Ectodermal cell (in vitro differentiated cells): ENCODE results near the gene DHRSX.
A peak's percentile ranks its signal among the peaks of the same experiment; 100 is the strongest.
"Not testable (repeated sequence)": the region's sequence is repeated elsewhere in the genome, so short reads cannot be mapped to it uniquely, and the experiment has no call there.

Source experiments
- H3K27ac ChIP-seq: 2 replicates; pipeline ENCODE4 v1.7.0; 2013; ENCODE audit warnings: mild to moderate bottlenecking, low read depth, low read length; ENCODE audit not compliant: insufficient read depth, poor library complexity, severe bottlenecking
- H3K27me3 ChIP-seq: 2 replicates; pipeline ENCODE4 v1.7.0; 2013; ENCODE audit warnings: mild to moderate bottlenecking, low read length; ENCODE audit not compliant: insufficient read depth, control insufficient read depth, poor library complexity, severe bottlenecking
- H3K36me3 ChIP-seq: one replicate; pipeline ENCODE4 v1.7.0; 2013; ENCODE audit warnings: low read length; ENCODE audit not compliant: control insufficient read depth, insufficient read depth
- H3K4me1 ChIP-seq: one replicate; pipeline ENCODE4 v1.7.0; 2013; ENCODE audit warnings: low read length; ENCODE audit not compliant: control insufficient read depth, insufficient read depth
- H3K4me3 ChIP-seq: 2 replicates; pipeline ENCODE4 v1.7.0; 2013; ENCODE audit warnings: low read depth, low read length, control low read depth; ENCODE audit not compliant: insufficient read depth
- H3K9me3 ChIP-seq: 2 replicates; pipeline ENCODE4 v1.7.0; 2013; ENCODE audit warnings: mild to moderate bottlenecking, low read length, moderate library complexity; ENCODE audit not compliant: control insufficient read depth
- WGBS, 2 experiments: methylation state at CpG; one replicate each; pipeline ENCODE4 v1.1.7; 2013; ENCODE audit warnings: missing lambda C conversion rate in 2 of 2; 5-methylcytosine and 5-hydroxymethylcytosine counted together

Gene DHRSX

GRCh38 chrX:2507196-2507595, 6.4 kb upstream of the DHRSX start:
- H3K27me3 ChIP-seq: no peaks in the 10 kb centered on the region
- no peak overlapping the region for H3K4me3 ChIP-seq
- H3K27ac ChIP-seq: no peak overlapping the region
- no peaks in the 10 kb centered on the region for H3K36me3 ChIP-seq
- no peaks in the 10 kb centered on the region for H3K9me3 ChIP-seq
- H3K4me1 ChIP-seq: no peaks in the 10 kb centered on the region
- WGBS, 2 experiments: 92 to 95% methylated on average over 3 of the region's 3 CpGs

- not testable (repeated sequence) for H3K4me1 ChIP-seq, H3K36me3 ChIP-seq, H3K27ac ChIP-seq, H3K9me3 ChIP-seq, H3K4me3 ChIP-seq, H3K27me3 ChIP-seq
- 92 to 96% methylated on average over 8 of the region's 8 CpGs for WGBS, 2 experiments
Measured at GRCh38 chrX:2505341-2505740, 4.6 kb upstream of the DHRSX start.

GRCh38 chrX:2504706-2505332, 4.0 kb upstream of the DHRSX start:
- 87 to 92% methylated on average over 7 of the region's 7 CpGs for WGBS, 2 experiments
- H3K9me3 ChIP-seq: no peaks in the 10 kb centered on the region
- H3K36me3 ChIP-seq: no peaks in the 10 kb centered on the region
- H3K4me1 ChIP-seq: no peaks in the 10 kb centered on the region
- no peak overlapping the region for H3K4me3 ChIP-seq
- H3K27me3 ChIP-seq: no peaks in the 10 kb centered on the region
- H3K27ac ChIP-seq: no peak overlapping the region

- Histone ChIP-seq H3K4me1 (peaks cover 7% of the 10 kb centered on the region), H3K27me3 (no peaks in the 10 kb centered on the region), H3K36me3 (no peaks in the 10 kb centered on the region), H3K27ac (no peak overlapping the region), H3K9me3 (no peaks in the 10 kb centered on the region), H3K4me3 (no peak overlapping the region)
- 92 to 94% methylated on average over 11 to 13 of the region's 13 CpGs for WGBS, 2 experiments
Measured at GRCh38 chrX:2503591-2504500, 3.1 kb upstream of the DHRSX start.

- H3K4me1 ChIP-seq: peaks cover 13% of the 10 kb centered on the region
- no peaks in the 10 kb centered on the region for H3K9me3 ChIP-seq
- WGBS, 2 experiments: 92 to 93% methylated on average over 19 of the region's 19 CpGs
- H3K27ac ChIP-seq: no peak overlapping the region
- no peaks in the 10 kb centered on the region for H3K36me3 ChIP-seq
- H3K27me3 ChIP-seq: no peaks in the 10 kb centered on the region
- no peak overlapping the region for H3K4me3 ChIP-seq
Measured at GRCh38 chrX:2502668-2503519, 2.1 kb upstream of the DHRSX start.

- no peak overlapping the region for H3K4me3 ChIP-seq
- no peak overlapping the region for H3K27ac ChIP-seq
- H3K36me3 ChIP-seq: no peaks in the 10 kb centered on the region
- H3K4me1 ChIP-seq: peaks cover 18% of the 10 kb centered on the region
- WGBS, 2 experiments: 91 to 94% methylated on average over 5 of the region's 5 CpGs
- H3K27me3 ChIP-seq: no peaks in the 10 kb centered on the region
- H3K9me3 ChIP-seq: no peaks in the 10 kb centered on the region
Measured at GRCh38 chrX:2502120-2502667, 1.4 kb upstream of the DHRSX start.

- Histone ChIP-seq H3K4me3 (no peak overlapping the region), H3K36me3 (no peaks in the 10 kb centered on the region), H3K9me3 (no peaks in the 10 kb centered on the region), H3K27ac (no peak overlapping the region), H3K4me1 (peaks cover 18% of the 10 kb centered on the region), H3K27me3 (no peaks in the 10 kb centered on the region)
- WGBS, 2 experiments: 86 to 92% methylated on average over 5 of the region's 5 CpGs
Measured at GRCh38 chrX:2501559-2502102, 855 bp upstream of the DHRSX start.

GRCh38 chrX:2500091-2500802, 529 bp downstream of the DHRSX start:
- 1% methylated on average over 69 to 70 of the region's 70 CpGs for WGBS, 2 experiments
- Histone ChIP-seq H3K36me3 (peaks cover 6% of the 10 kb centered on the region), H3K9me3 (no peaks in the 10 kb centered on the region), H3K27ac (peak overlapping the region; percentile 60), H3K4me1 (peaks cover 18% of the 10 kb centered on the region), H3K4me3 (peak overlapping the region; percentile 90), H3K27me3 (no peaks in the 10 kb centered on the region)

- Histone ChIP-seq H3K36me3 (peaks cover 6% of the 10 kb centered on the region), H3K4me1 (peaks cover 18% of the 10 kb centered on the region), H3K27me3 (no peaks in the 10 kb centered on the region), H3K27ac (peak overlapping the region; percentile 42), H3K9me3 (no peaks in the 10 kb centered on the region), H3K4me3 (peak overlapping the region; percentile 90)
- WGBS, 2 experiments: 86 to 87% methylated on average over 8 of the region's 8 CpGs
Measured at GRCh38 chrX:2499507-2499906, 1.3 kb downstream of the DHRSX start.
